ENCODE results near the gene IGF1R.

The IGF1R gene

GRCh38 chr15:98775498-98776230 lies 127.3 kb downstream of the IGF1R start:
- peak; percentile 19 for DNase-seq (ENCODE audit: low spot score)

- DNase-seq (ENCODE audit: low spot score), result peak; percentile 77
These were observed 128.4 kb downstream of the IGF1R start for GRCh38 chr15:98776607-98777281.

DNA sequence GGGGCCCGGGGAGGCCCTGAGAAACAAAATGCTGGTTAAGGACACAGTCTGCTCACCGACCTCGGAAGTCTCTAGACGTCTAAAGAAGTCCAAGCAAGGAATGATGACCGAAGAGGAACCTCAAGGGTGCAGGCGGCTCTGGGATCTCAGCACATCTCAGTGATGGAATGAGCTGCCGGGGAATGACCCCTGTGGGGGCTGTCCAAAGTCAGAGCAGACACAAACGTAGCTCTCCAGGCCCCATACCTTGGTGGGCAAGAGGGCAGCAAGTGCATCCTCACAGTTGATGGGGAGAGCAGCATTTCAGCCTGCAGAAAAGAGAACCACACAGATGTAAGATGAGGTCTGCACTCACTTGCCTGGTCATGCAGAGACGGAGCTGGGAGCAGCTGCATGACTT lies 129.1 kb downstream of the IGF1R start:
- DNase-seq (ENCODE audit: low spot score), result no peak

DNA sequence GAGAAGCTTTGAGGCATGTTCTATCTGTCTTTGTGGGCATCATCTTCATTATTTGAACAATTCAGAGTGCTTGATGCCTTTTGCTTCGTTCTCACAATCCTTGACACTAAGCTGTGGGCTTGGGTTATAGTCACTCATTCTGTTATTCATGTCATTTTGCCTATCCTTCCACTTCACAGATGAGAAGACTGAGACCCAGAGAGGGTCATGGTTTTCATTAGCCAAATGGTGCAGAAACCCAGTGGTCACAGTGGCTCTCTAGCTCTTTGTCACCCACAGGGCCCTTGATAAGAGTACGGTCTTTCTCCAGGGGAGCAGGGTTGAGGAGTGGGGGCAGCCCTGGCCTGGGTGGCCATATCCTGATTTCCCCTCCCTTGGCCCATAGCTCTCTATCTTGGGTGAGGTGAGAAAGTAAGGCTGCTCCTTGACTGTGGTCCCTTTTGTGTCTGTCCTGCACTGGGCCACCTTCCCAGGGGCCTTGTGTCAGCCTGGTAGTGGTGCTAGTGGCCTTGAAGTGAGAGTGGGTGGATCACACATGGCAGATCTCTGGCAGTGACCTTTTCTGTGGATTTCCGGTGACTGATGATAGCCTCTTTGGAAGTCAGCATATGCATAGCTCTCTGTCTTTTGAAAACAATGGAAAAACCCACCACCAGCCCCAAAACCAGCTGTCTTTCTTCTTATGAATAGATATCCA lies 130.1 kb downstream of the IGF1R start:
- DNase-seq (ENCODE audit: low spot score), result no peak

- no peak for DNase-seq (ENCODE audit: low spot score)
These were observed 130.6 kb downstream of the IGF1R start for GRCh38 chr15:98778960-98779359.

- DNase-seq (ENCODE audit: low spot score), result peak; percentile 78
These were observed 131.2 kb downstream of the IGF1R start for GRCh38 chr15:98779463-98780071.

GRCh38 chr15:98781838-98782237 lies 133.5 kb downstream of the IGF1R start:
- DNase-seq (ENCODE audit: low spot score), result no peak

GRCh38 chr15:98782801-98783200 lies 134.5 kb downstream of the IGF1R start:
- no peak for DNase-seq (ENCODE audit: low spot score)

DNA sequence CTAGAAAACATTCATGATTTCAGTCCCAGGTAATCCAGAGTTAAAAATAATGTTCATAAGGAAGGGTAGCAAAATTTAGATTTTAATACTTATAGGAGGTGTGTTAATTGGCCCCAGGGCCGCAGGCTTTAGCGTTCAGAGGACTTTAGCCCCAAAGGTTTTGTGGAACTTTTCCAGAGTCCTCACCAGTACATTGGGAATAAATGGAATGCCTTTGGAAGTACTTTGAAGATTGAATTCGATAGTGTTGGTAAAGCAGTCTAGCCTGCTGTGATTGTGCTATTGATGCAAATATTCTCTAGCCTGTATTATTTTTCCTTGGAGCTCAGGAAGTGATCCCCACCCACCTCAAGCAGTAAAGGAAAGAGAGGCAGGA lies 137.1 kb downstream of the IGF1R start:
- DNase-seq (ENCODE audit: low spot score), result no peak

DNA sequence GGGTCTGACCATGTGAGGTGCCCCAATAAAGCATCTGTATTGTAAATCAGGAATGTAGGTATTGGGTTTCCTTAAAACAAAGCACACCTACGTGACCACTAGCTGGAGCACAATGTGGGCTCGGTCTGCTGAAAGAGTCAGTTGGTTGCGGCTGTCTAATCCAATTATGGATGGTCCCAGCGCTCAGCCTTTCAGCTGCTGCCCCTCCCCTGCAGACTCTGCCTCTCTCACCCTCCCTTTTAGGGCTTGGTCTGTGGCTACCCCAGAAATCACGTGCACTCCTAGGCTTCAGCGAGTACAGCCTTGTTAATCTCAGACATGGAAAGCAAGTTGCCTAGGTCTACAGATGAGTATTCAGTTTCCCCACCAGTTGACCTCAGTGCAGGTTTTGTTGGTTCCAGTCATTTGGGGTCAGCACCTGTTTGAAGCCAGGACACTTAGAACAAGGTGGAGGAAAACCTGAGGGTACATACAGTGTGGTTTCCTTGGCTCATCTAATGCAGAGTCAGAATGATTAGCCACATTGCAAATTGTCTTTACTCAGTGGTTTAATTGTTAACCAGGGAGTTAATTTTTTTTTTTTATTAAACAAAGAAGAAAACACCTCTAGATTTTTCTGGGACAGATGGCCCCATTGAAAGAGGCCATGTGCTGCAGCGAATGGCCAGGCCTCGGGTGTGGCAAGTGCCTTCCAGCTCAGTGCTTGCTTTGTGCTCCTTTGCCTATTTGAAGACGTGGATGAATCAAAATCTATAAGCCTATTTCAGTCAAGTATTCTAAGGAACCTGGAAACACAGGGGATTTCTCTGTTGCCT lies 137.7 kb downstream of the IGF1R start:
- no peak for DNase-seq (ENCODE audit: low spot score)

DNA sequence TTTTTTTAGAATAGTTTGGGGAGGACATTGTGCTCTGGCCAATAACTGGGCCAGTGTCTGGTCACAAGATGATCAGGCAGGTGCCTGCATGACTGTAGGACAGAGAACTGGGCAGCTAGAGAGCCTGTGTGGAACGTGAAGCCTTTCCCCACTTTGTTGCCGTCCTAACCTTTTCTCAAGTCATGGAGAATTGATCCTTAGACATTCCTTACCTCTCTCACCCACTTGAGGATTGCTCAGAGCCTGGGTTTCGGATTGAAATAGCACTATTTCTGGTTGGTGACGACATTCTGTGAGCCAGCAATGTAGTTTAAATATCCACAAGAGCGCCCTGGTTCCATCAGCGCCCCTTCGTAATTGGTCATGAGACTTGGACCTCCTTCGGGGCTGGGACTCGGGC lies 138.4 kb downstream of the IGF1R start:
- DNase-seq (ENCODE audit: low spot score), result no peak

DNA sequence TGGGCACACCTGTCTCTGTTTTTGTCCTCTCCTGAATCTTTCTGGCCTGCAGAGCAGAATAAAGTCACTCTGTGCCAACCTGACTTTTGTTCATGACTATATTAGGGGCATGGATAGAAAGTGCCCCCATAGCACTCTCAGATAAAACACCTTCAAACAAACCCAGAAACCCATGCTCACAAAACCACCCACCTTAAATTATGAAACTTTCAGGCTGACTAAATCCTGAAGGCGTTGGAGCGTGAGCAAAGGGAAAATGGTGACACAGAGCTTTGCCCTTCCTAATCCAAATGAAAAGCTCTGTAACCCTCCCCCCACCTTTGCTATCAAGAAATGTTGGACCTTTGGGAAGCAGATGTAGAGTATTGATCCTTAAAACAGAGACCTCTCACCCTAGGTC lies 138.9 kb downstream of the IGF1R start:
- DNase-seq (ENCODE audit: low spot score), result no peak

GRCh38 chr15:98787936-98788757 lies 139.8 kb downstream of the IGF1R start:
- no peak for DNase-seq (ENCODE audit: low spot score)

DNA sequence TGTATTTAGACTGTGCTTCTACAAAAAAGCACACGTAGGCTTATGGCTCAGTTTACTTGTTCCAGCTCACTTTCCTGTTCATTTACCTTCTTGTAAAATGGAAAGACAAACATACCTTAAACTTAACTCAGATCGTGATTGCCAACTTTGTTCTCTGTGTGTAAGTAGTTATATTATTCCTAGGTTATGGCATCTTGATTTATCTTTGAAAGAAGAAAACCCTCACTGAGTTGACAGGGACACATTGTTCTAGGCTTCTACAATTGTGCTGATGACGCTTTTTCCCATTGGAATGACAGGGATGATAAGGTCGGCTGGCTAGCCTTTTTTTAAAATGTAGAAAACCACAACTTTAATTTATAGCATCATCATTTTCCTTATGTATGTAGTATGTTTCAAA lies 140.7 kb downstream of the IGF1R start:
- no peak for DNase-seq (ENCODE audit: low spot score)

DNA sequence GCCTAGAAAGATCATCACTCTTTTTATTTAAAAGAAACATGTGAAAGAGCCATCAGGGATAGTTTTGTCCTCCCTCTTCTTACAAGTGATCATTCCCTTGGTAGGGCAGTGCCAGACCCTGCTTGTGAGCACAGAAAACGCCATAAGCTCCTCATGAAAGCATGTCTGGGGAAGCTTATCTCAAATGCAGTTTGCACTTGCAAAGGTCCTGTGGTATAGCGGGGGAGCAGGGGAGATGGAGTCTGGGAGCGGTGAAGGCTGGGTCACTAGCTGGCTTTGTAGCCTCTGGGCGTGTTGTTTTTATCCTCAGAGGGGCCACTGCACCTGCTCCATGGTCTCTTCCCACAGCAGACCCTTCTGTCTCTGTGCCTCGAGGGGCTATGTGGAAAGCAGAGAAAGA lies 141.9 kb downstream of the IGF1R start:
- no peak for DNase-seq (ENCODE audit: low spot score)

DNA sequence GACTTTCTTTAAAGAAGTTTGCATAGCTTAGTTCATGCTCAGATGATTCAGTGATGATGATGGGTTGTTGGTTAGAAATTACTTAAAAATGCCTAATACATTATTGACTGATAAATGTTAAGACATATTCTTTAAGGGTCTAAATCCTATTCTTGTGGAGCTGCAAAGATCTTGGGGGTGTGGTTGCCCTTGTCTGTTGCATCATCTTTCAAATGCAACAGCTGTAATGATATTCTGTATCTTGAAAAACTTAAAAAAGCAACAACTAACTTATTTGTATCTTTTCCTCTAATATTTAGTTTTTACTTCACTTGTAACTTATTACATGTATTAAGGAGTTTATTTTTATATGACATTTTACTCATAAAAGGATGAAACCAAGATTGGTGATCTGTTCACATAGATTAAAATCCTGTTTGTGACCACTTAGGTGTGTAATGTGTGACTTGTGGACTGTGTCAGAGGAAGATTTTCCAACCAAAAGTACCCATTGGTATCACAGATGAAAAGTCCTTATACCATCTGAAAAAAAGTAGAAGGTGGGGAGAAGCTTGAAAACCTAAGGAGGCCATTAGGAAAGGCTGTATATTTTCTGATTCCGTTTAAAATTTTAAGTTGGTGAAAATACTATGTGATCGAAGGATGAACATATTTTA lies 142.8 kb downstream of the IGF1R start:
- DNase-seq (ENCODE audit: low spot score), result no peak

DNA sequence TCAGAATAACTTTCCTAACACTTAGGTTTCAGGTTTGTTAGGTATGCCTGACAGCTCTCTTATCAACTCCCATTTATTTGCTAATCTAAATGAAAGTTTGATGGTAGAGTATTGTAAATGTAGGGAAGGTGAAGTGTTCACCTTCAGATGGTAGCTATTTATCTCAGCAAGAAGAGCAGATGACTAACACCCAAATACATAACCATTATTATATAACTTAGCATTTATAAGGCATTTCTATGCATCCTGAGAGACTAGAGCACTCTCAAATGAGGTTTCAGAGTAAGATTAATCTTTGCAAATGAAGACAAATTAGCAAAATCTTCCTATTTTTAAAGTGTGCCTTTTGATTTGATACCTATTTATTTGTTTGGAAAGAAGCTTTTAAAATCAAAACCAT lies 143.8 kb downstream of the IGF1R start:
- DNase-seq (ENCODE audit: low spot score), result no peak

GRCh38 chr15:98794211-98794610 lies 145.9 kb downstream of the IGF1R start:
- DNase-seq (ENCODE audit: low spot score), result no peak

GRCh38 chr15:98794748-98795147 lies 146.4 kb downstream of the IGF1R start:
- DNase-seq (ENCODE audit: low spot score), result no peak

GRCh38 chr15:98795980-98796379 lies 147.6 kb downstream of the IGF1R start:
- no peak for DNase-seq (ENCODE audit: low spot score)

Data from AG08395 (cell line).